G401 (cell line): Measurements from ENCODE around the gene CMTM6. TPM values are rescaled to one million over a fixed set of nuclear protein-coding genes. Genes with fewer than 3 reads are reported as not detected.
"Not testable (repeated sequence)": the region's sequence is repeated elsewhere in the genome, so short reads cannot be mapped to it uniquely, and the experiment has no call there.

Source experiments
- DNase-seq: peaks from one replicate; pipeline ENCODE4 v3.0.0-alpha.2; 2015; ENCODE audit warnings: low spot score
- in situ Hi-C: cut with HindIII; loops from 2 replicates; pipeline ENCODE4 v1.10.0; 2016; ENCODE audit warnings: low sequenced_read_pairs, mixed read lengths
- total RNA-seq: library from RNA; depleted of rRNA; stranded (reverse); fragments of >200 nt; shearing (Covaris generic); gene quantifications from 2 replicates; pipeline ENCODE4 v1.2.3, GENCODE V29; 2014

Gene CMTM6
- total RNA-seq, 1 experiment from 2014 or later = 89.6 TPM

DNA sequence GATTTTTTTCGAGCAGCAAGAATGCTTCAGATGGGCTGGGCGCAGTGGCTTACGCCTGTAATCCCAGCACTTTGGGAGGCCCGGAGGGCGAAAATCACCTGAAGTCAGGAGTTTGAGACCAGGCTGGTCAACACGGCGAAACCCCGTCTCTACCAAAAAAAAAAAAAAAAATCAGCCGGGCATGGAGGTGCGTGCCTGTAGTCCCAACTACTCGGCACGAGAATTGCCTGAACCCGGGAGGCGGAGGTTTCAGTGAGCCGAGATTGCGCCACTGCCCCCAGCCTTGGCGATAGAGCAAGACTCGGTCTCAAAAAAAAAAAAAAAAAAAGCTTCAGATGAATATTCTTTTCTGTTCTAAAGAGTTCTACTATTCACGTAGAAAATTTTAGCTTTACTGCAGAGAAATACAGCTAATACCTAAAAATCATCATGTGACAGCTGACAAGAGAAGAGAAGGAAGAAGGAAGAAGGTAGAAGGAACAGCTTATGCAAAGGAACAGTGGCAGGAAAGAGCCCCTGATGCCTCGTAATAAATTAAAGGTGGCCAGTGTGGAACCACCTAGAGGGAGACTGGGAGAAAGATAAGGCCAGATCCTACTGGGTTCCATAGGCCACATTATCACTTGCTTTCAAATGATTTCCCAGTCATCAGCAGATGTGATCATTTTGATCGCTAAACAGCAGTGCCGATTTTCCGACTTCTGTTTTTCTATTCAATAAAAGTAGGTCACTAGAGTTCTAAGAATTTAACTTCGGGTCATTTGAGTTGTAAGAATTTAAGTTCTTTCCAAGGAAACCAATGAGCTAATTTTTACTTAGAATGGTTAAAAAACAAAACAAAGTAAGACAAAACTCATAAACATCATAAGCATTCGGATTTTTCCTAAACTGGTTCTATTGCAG is 1.5 kb downstream of the CMTM6 start:
- in situ Hi-C loops = no loop called here

DNA sequence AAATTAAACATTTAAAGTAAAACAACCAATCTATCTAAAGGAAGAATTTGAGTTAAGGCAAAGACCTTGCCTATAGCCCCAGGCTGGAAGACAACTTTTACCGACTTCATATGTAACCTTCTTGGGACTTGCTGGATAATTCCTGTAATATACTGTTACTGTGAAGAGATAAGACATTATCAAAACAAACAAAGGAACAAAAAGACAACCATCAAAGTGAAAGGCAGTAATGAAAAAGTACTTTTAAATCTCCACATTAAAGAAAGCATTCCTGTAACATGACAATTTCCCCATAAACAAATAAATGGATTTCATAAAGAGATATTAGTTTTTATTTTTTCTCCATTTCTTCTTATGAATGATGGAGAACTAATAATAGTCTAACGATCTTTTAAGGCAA is 2.4 kb downstream of the CMTM6 start:
- DNase-seq = no peak
- in situ Hi-C loops = no loop called here

More for the DNA sequence above, 1.5 kb downstream of the CMTM6 start:
- DNase-seq = peak; percentile 25

- no peak for DNase-seq
- in situ Hi-C loops = no loop called here
Measured at GRCh38 chr3:32499585-32499984, 3.1 kb downstream of the CMTM6 start.

GRCh38 chr3:32498992-32499391 is 3.7 kb downstream of the CMTM6 start:
- in situ Hi-C loops = no loop called here
- no peak for DNase-seq

DNA sequence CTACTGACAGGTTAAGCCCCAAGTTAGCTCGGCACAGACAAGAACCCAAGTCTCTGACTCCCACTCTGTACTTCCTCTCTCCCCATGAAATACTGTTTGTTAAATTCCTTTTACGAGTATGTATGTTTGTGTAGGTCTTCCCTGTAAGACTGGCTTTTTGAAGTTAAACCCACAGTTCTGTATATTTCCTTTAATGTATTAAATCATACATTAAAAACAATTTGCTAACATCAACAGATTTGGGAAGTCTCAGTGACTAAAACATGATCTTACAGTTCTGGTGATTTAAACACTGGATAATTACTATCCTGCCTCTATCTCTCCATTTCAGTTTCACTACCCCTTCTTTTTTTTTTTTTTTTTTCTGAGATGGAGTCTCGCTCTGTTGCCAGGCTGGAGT is 4.4 kb downstream of the CMTM6 start:
- in situ Hi-C loops = no loop called here
- no peak for DNase-seq

DNA sequence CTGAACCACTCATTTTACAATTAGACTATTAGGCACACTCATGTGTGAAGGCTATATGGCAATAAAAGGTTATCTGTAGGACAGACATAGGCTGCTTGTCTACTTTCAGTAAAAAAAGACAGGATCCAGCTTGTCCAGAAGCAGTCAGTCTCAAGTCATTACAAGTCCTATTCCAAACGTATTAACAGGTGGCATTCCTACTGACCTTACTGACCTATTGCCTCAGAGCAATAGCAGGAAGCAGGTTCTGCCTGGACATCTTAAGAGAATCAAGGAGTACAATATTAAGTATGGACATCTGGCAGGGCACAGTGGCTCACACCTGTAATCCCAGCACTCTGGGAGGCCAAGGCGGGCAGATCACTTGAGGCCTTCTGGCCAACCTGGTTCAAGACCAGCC is 7.0 kb downstream of the CMTM6 start:
- in situ Hi-C loops = no loop called here
- no peak for DNase-seq

DNA sequence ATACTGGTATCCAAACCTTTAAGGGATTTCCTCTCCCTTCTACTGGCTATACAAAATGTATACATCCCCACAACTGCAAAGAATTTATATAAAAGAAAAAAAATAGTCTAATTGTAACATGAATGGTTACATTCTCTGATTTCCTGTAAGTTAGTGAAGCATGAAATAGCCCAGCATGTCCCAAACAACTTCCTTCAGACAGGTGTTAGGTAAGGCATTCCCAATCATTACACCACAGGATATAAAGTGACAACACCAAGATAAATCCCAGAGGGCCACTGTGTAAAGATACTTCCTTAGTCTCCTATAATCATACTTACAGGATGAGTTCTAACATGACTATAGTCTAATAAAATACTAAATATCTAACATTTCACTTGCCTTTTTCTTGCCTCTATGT is 7.6 kb downstream of the CMTM6 start:
- no peak for DNase-seq
- in situ Hi-C loops = no loop called here

DNA sequence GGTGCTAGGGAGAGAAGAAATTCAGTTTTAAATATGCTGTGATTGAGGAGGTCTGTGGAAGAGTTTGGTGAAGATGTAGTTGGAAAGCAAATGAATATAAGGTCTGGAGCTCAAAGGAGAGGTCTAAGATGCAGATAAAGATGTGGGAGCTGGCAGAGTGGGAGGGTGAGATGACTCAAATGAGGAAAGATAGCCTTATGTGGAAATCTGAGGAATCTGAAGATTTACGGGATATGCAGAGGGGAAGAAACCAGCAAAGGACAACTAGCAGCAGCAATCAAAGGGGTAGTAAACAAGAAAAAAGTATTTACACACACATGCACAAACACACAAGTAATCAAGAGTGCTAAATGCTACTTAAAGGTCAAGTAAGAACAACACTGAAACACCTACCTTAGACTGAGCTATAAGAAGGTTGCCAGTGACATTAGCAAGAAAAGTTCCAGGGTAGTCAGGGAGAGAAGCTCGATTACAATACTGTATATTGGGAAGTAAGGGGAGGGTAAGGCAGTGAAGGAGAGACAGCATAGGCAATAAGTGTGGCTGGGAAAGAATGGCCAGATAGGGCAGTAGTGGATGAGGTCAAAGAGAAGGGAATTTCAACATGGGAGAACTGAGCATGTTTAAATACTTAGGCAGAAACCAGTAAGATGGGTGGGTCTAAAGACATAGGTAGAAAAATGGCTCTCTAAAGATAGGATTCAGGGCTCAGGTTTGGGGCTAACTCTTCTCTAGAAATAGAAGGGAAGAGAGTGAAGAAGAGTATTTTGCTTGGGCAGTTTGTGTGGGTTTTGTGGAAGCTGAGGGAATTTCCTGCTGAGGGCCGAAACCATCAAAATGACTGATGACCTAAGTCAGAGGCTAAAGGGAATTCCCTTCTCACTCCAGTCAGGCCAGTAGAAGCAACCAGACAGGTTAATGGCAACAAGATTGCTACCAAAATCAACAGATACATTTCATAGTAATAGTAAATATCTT is 8.9 kb downstream of the CMTM6 start:
- no peak for DNase-seq
- in situ Hi-C loops = no loop called here

GRCh38 chr3:32492684-32493436 is 9.8 kb downstream of the CMTM6 start:
- in situ Hi-C loops = no loop called here

GRCh38 chr3:32488474-32489008 is 14.1 kb downstream of the CMTM6 start:
- no peak for DNase-seq
- in situ Hi-C loops = no loop called here

More at GRCh38 chr3:32492684-32493436, 9.8 kb downstream of the CMTM6 start:
- no peak for DNase-seq

DNA sequence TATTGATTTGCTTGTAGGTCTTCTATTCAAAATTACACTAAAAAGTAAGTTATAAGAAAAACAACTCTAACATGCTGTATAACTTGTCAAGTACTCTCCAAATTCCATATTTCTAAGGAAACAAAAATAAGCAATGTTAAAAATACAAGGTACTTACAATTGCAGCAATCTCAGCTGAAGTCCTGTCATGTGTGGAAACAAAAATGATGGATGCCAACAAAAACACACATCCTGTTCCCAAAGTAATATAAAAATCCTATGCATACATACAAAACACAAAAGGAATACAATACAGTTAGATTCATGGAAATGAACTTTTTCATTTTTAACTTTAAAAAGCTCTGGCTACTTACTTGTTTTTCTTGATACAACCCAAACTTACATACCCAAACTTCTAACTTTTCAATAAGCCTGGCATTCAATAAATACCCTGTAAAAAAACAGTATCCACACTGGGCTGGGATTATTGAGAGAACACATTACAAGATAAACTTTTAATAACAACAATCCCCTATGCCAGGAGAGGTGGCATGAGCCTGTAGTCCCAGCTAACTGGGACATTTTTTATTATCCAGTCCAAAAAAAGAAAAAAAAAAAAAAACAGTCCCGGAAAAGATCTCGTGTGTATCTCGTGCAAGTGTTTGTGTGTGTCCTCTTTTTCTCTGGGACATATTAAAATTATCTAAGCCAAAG is 14.7 kb downstream of the CMTM6 start:
- no peak for DNase-seq
- in situ Hi-C loops = no loop called here

DNA sequence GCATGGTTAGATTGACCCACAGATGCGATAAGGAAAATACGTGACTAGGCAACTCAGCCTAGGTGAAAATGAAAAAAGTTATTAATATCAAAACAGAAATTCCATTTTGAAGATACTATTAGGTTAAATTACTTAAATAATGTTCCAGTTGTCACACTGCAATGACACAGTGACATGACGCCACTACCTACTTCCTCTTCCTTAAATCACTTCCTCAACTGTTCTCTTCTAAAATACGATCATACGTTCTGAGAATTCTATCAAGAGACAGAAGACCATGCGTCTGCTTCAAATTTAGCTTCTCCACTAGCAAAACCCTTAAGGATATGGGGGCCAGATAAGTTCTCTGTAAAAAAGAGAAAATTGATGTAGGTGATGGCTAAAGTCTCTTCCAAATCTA is 18.2 kb downstream of the CMTM6 start:
- no peak for DNase-seq
- in situ Hi-C loops = no loop called here

DNA sequence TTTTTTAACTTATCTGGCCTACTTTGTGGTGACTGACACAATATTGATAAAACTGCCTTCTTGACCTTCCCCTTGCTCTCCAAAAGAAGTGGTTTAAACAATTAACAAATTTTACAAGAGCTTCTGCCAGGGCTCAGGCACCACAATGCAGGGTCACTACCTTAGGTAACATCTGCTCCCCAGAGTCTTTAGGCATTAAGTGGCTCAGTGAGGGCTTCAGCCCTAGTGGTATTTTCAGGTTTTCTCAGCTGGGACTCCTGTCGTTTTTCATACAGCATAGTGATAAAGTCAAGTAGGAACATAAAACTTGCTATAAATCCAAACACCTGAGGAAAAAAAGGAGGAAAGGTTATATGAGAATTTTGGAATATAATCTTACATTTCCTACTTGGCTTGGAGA is 18.9 kb downstream of the CMTM6 start:
- in situ Hi-C loops = no loop called here
- no peak for DNase-seq

DNA sequence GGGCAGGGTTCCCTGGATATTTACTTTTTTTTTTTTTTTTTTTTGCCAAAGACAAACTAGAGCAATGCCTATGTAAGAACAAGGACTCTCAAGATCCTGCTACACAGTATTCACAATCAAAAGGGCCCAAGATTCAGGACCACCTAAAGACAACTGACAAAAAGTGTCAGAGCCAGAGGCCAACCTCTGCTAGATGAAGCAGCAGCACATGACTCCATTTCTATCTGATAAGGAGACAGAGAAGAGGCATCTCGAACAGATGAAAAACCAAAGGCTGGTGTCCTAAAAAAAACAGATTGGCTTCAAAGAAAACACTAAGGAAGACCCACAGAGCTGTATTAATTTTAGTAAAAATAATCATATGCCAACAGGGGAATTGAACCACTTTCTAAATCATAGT is 20.0 kb downstream of the CMTM6 start:
- in situ Hi-C loops = no loop called here
- DNase-seq = no peak

- no peak for DNase-seq
- in situ Hi-C loops = no loop called here
Measured at GRCh38 chr3:32481791-32482631, 20.6 kb downstream of the CMTM6 start.

DNA sequence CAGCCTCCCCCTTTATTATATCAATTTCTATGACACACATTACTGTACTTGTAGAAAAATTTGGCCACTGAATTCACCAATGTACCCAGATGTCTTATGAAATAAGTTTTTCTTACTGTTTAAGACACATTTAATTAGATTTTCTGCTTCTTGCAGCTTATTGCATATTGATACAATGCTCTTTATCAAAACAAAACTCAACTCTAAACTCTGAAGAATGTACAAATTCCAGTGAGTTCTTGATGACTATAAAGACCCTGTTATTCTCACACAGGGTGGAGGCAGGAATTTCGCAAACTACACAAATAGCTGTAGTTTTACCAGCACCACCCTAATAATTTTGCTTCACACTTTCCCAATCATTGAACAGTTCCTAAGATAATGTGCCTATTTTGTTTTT is 22.0 kb downstream of the CMTM6 start:
- no peak for DNase-seq
- in situ Hi-C loops = no loop called here

GRCh38 chr3:32474201-32474600 is 28.5 kb downstream of the CMTM6 start:
- DNase-seq = no peak
- in situ Hi-C loops = no loop called here

DNA sequence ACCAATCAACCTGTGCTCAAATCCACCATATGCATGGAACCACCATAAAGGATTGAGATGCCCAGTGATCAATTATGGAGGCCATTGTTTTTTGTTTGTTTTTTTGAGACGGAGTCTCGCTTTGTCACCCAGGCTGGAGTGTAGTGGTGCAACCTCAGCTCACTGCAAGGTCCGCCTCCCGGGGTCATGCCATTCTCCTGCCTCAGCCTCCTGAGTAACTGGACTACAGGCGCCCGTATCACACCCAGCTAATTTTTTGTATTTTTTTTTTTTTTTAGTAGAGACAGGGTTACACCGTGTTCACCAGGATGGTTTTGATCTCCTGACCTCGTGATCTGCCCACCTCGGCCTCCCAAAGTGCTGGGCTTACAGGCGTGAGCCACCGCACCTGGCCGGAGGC is 30.5 kb downstream of the CMTM6 start:
- in situ Hi-C loops = not testable (repeated sequence)

More for the DNA sequence above, 30.5 kb downstream of the CMTM6 start:
- DNase-seq = not testable (repeated sequence)
